Measurements from ENCODE around the gene ADAM15. TPM values are rescaled to one million over a fixed set of nuclear protein-coding genes. Genes with fewer than 3 reads are reported as not detected.

ADAM15 gene
- total and polyA plus RNA-seq, 7 experiments from 2014 or later, result 5.8 to 53.7 (median 27.9) TPM

- ATAC-seq (no peak), DNase-seq (no peak)
- intact Hi-C loops (cut with micrococcal nuclease), result loop anchor here in 1 of 2 donors (5.0 kb wide), 2 partner anchors 37 to 408 kb away; partner anchors contain the start of genes ADAM15 and ADAR
- H3K9me3 Mint-ChIP-seq, result no peaks in the 10 kb centered on the region
- Histone ChIP-seq H3K27ac (ENCODE audit: low read depth, low read length) (peak overlapping the region; percentile 83), H3K36me3 (ENCODE audit: control insufficient read depth in 2 of 3, insufficient read depth in 3 of 3, low read length in 3 of 3) (peaks cover 0 to 30% (median 0%) of the 10 kb centered on the region in 3 experiments), H3K27me3 (ENCODE audit: control insufficient read depth in 2 of 2, insufficient read depth in 2 of 2, low read length in 2 of 2) (no peaks in the 10 kb centered on the region), H3K4me1 (ENCODE audit: control insufficient read depth in 2 of 2, insufficient read depth in 2 of 2, low read length in 2 of 2) (peaks cover 51 to 78% of the 10 kb centered on the region in 2 donors), H3K9me3 (ENCODE audit: control insufficient read depth in 2 of 3, low read length in 3 of 3) (no peaks in the 10 kb centered on the region), H3K4me3 (ENCODE audit: low read length) (no peak overlapping the region)
- H3K4me3 Mint-ChIP-seq, result peak overlapping the region in 8 of 10 donors; percentile 76 to 99 (median 90)
- no peaks in the 10 kb centered on the region for H3K27me3 Mint-ChIP-seq
- ChIA-PET CTCF (interaction anchor here (0.6 to 13.9 kb wide), 11 partner anchors 17 to 345 kb away, joined by 3 to 291 read pairs (median 5); partner anchors contain the start of genes CKS1B, LENEP, PBXIP1 and PMVK), POLR2A (interaction anchor here (0.9 to 13.8 kb wide), 9 partner anchors 14 to 61 kb away, joined by 3 to 270 read pairs (median 28); partner anchors contain the start of genes CKS1B, FLAD1, LENEP and PBXIP1)
- peaks cover 0 to 40% (median 4%) of the 10 kb centered on the region in 5 donors for H3K36me3 Mint-ChIP-seq
- peaks cover 41 to 81% (median 75%) of the 10 kb centered on the region in 7 donors for H3K4me1 Mint-ChIP-seq
- peak overlapping the region in 7 of 9 donors; percentile 93 to 98 (median 95) for H3K27ac Mint-ChIP-seq
These were observed 36.2 kb upstream of the ADAM15 start for GRCh38 chr1:155014709-155015508.

- Mint-ChIP-seq H3K4me3 (peak overlapping the region; percentile 66 to 85 (median 74)), H3K27me3 (no peaks in the 10 kb centered on the region), H3K9me3 (peaks cover 0 to 2% (median 0%) of the 10 kb centered on the region in 11 donors), H3K27ac (peak overlapping the region; percentile 82 to 98 (median 94)), H3K4me1 (peaks cover 42 to 83% (median 72%) of the 10 kb centered on the region in 7 donors), H3K36me3 (peaks cover 0 to 34% (median 4%) of the 10 kb centered on the region in 5 donors)
- Histone ChIP-seq H3K36me3 (ENCODE audit: control insufficient read depth in 2 of 3, insufficient read depth in 3 of 3, low read length in 3 of 3) (peaks cover 0 to 30% (median 0%) of the 10 kb centered on the region in 3 experiments), H3K9me3 (ENCODE audit: control insufficient read depth in 2 of 3, low read length in 3 of 3) (no peaks in the 10 kb centered on the region), H3K27me3 (ENCODE audit: control insufficient read depth in 2 of 2, insufficient read depth in 2 of 2, low read length in 2 of 2) (no peaks in the 10 kb centered on the region), H3K4me3 (ENCODE audit: low read length) (no peak overlapping the region), H3K4me1 (ENCODE audit: control insufficient read depth in 2 of 2, insufficient read depth in 2 of 2, low read length in 2 of 2) (peaks cover 43 to 78% of the 10 kb centered on the region in 2 donors), H3K27ac (ENCODE audit: low read depth, low read length) (peak overlapping the region; percentile 83)
- ATAC-seq, result no peak
- DNase-seq, result no peak
- ChIA-PET POLR2A (interaction anchor here (0.6 to 13.8 kb wide), 11 partner anchors 15 to 236 kb away, joined by 3 to 270 read pairs (median 18); partner anchors contain the start of genes CKS1B, FLAD1, LENEP and PBXIP1), CTCF (interaction anchor here (0.7 to 13.9 kb wide), 15 partner anchors 8 to 456 kb away, joined by 3 to 291 read pairs (median 8); partner anchors contain the start of genes CKS1B, LENEP, PBXIP1 and PMVK)
- intact Hi-C loops (cut with micrococcal nuclease), result loop anchor here in 1 of 2 donors (2.0 to 5.0 kb wide), 3 partner anchors 33 to 408 kb away; partner anchors contain the start of genes ADAM15, ADAR and FLAD1
These were observed 35.4 kb upstream of the ADAM15 start for GRCh38 chr1:155015527-155016230.

- Histone ChIP-seq H3K9me3 (ENCODE audit: control insufficient read depth in 2 of 3, low read length in 3 of 3) (no peaks in the 10 kb centered on the region), H3K27ac (ENCODE audit: low read depth, low read length) (peak overlapping the region; percentile 83), H3K27me3 (ENCODE audit: control insufficient read depth in 2 of 2, insufficient read depth in 2 of 2, low read length in 2 of 2) (no peaks in the 10 kb centered on the region), H3K36me3 (ENCODE audit: control insufficient read depth in 2 of 3, insufficient read depth in 3 of 3, low read length in 3 of 3) (peaks cover 0 to 26% (median 0%) of the 10 kb centered on the region in 3 experiments), H3K4me1 (ENCODE audit: control insufficient read depth in 2 of 2, insufficient read depth in 2 of 2, low read length in 2 of 2) (peaks cover 38 to 75% of the 10 kb centered on the region in 2 donors), H3K4me3 (ENCODE audit: low read length) (peak overlapping the region; percentile 50)
- peaks cover 0 to 2% (median 0%) of the 10 kb centered on the region in 11 donors for H3K9me3 Mint-ChIP-seq
- intact Hi-C loops (cut with micrococcal nuclease), result loop anchor here in 1 of 2 donors (2.0 to 5.0 kb wide), 3 partner anchors 34 to 409 kb away; partner anchors contain the start of genes ADAM15, ADAR and FLAD1
- no peaks in the 10 kb centered on the region for H3K27me3 Mint-ChIP-seq
- peaks cover 0 to 34% (median 4%) of the 10 kb centered on the region in 5 donors for H3K36me3 Mint-ChIP-seq
- POLR2A ChIA-PET, result interaction anchor here (0.6 to 13.8 kb wide), 13 partner anchors 16 to 236 kb away, joined by 3 to 270 read pairs (median 10); partner anchors contain the start of genes FLAD1, LENEP, PBXIP1 and PMVK
- peak overlapping the region; percentile 82 to 98 (median 94) for H3K27ac Mint-ChIP-seq
- ATAC-seq (no peak), DNase-seq (peak in 1 of 9 donors; percentile 41)
- H3K4me1 Mint-ChIP-seq, result peaks cover 38 to 80% (median 69%) of the 10 kb centered on the region in 7 donors
- CTCF ChIA-PET, result interaction anchor here (0.7 to 13.9 kb wide), 19 partner anchors 9 to 457 kb away, joined by 3 to 291 read pairs (median 7); partner anchors contain the start of genes CKS1B, FLAD1, LENEP and PBXIP1
- peak overlapping the region; percentile 66 to 85 (median 74) for H3K4me3 Mint-ChIP-seq
These were observed 34.8 kb upstream of the ADAM15 start for GRCh38 chr1:155016231-155016831.

GRCh38 chr1:155017041-155017945, 33.8 kb upstream of the ADAM15 start:
- H3K4me3 ChIP-seq (ENCODE audit: low read length), result peak overlapping the region; percentile 50
- H3K27ac Mint-ChIP-seq, result peak overlapping the region; percentile 38 to 98 (median 94)
- no peaks in the 10 kb centered on the region for H3K27me3 Mint-ChIP-seq
- DNase-seq (peak; percentile 85 to 93 (median 89)), ATAC-seq (peak; percentile 98)
- CTCF ChIA-PET, result interaction anchor here (0.6 to 13.9 kb wide), 21 partner anchors 8 to 458 kb away, joined by 3 to 291 read pairs (median 4); partner anchors contain the start of genes ADAM15, CKS1B, FLAD1 and LENEP
- peaks cover 0 to 33% (median 4%) of the 10 kb centered on the region in 5 donors for H3K36me3 Mint-ChIP-seq
- POLR2A ChIA-PET, result interaction anchor here (0.8 to 13.8 kb wide), 15 partner anchors 16 to 458 kb away, joined by 3 to 270 read pairs (median 6); partner anchors contain the start of genes FLAD1, LENEP, PBXIP1 and PMVK
- H3K4me1 ChIP-seq (ENCODE audit: control insufficient read depth in 2 of 2, insufficient read depth in 2 of 2, low read length in 2 of 2), result peaks cover 38 to 65% of the 10 kb centered on the region in 2 donors
- H3K4me3 Mint-ChIP-seq, result peak overlapping the region; percentile 51 to 84 (median 70)
- peaks cover 0 to 26% (median 0%) of the 10 kb centered on the region in 3 experiments for H3K36me3 ChIP-seq (ENCODE audit: control insufficient read depth in 2 of 3, insufficient read depth in 3 of 3, low read length in 3 of 3)
- H3K27ac ChIP-seq (ENCODE audit: low read depth, low read length), result peak overlapping the region; percentile 83
- peaks cover 38 to 83% (median 71%) of the 10 kb centered on the region in 7 donors for H3K4me1 Mint-ChIP-seq
- no peaks in the 10 kb centered on the region for H3K9me3 ChIP-seq (ENCODE audit: control insufficient read depth in 2 of 3, low read length in 3 of 3)
- intact Hi-C loops (cut with micrococcal nuclease), result loop anchor here (1.0 to 5.0 kb wide), 16 partner anchors 11 to 538 kb away; partner anchors contain the start of genes FLAD1 (in 2 of the 2), PYGO2 (in 2 of the 2), ADAM15 (in 1 of the 2) and ADAR (in 1 of the 2)
- no peaks in the 10 kb centered on the region for H3K27me3 ChIP-seq (ENCODE audit: control insufficient read depth in 2 of 2, insufficient read depth in 2 of 2, low read length in 2 of 2)
- H3K9me3 Mint-ChIP-seq, result peaks cover 0 to 3% (median 0%) of the 10 kb centered on the region in 11 donors

GRCh38 chr1:155017946-155018316, 33.2 kb upstream of the ADAM15 start:
- H3K27me3 ChIP-seq (ENCODE audit: control insufficient read depth in 2 of 2, insufficient read depth in 2 of 2, low read length in 2 of 2), result no peaks in the 10 kb centered on the region
- H3K4me3 Mint-ChIP-seq, result peak overlapping the region in 9 of 10 donors; percentile 39 to 84 (median 68)
- peak overlapping the region; percentile 38 to 98 (median 83) for H3K27ac Mint-ChIP-seq
- intact Hi-C loops (cut with micrococcal nuclease), result loop anchor here (1.0 to 5.0 kb wide), 16 partner anchors 12 to 539 kb away; partner anchors contain the start of genes FLAD1 (in 2 of the 2), PYGO2 (in 2 of the 2), ADAM15 (in 1 of the 2) and ADAR (in 1 of the 2)
- peaks cover 0 to 3% (median 0%) of the 10 kb centered on the region in 11 donors for H3K9me3 Mint-ChIP-seq
- peak overlapping the region; percentile 83 for H3K27ac ChIP-seq (ENCODE audit: low read depth, low read length)
- DNase-seq (no peak), ATAC-seq (no peak)
- H3K36me3 Mint-ChIP-seq, result peaks cover 0 to 27% (median 4%) of the 10 kb centered on the region in 5 donors
- H3K9me3 ChIP-seq (ENCODE audit: control insufficient read depth in 2 of 3, low read length in 3 of 3), result no peaks in the 10 kb centered on the region
- H3K4me1 ChIP-seq (ENCODE audit: control insufficient read depth in 2 of 2, insufficient read depth in 2 of 2, low read length in 2 of 2), result peaks cover 35 to 59% of the 10 kb centered on the region in 2 donors
- H3K27me3 Mint-ChIP-seq, result no peaks in the 10 kb centered on the region
- peaks cover 35 to 81% (median 69%) of the 10 kb centered on the region in 7 donors for H3K4me1 Mint-ChIP-seq
- CTCF ChIA-PET, result interaction anchor here (0.6 to 13.9 kb wide), 16 partner anchors 9 to 458 kb away, joined by 3 to 291 read pairs (median 10); partner anchors contain the start of genes ADAM15, CKS1B, FLAD1 and LENEP
- peak overlapping the region; percentile 50 for H3K4me3 ChIP-seq (ENCODE audit: low read length)
- peaks cover 0 to 26% (median 0%) of the 10 kb centered on the region in 3 experiments for H3K36me3 ChIP-seq (ENCODE audit: control insufficient read depth in 2 of 3, insufficient read depth in 3 of 3, low read length in 3 of 3)
- POLR2A ChIA-PET, result interaction anchor here (0.8 to 13.8 kb wide), 12 partner anchors 15 to 458 kb away, joined by 3 to 270 read pairs (median 11); partner anchors contain the start of genes FLAD1, LENEP, PBXIP1 and PMVK
